GM23338 (cell line): ENCODE results near the gene CHI3L1. TPM values are rescaled to one million over a fixed set of nuclear protein-coding genes. Genes with fewer than 3 reads are reported as not detected.

Source experiments
- ATAC-seq: fragments of 200-7000 bp; cut with Tn5 transposase; 3 replicates; pipeline ENCODE4 v1.9.1; 2020
- DNase-seq: peaks from one replicate; pipeline ENCODE4 v3.0.0-alpha.2; 2015; ENCODE audit warnings: low spot score
- H2AFZ ChIP-seq: fragments of 200-600 bp; sonication (generic); 2 replicates; pipeline ENCODE4 v1.8.0; 2016; ENCODE audit warnings: antibody characterized with exemption, mild to moderate bottlenecking, moderate library complexity
- H3F3A ChIP-seq: fragments of 200-600 bp; sonication (generic); replicated peaks from 2 replicates; pipeline ENCODE4 v1.8.0; 2017; ENCODE audit warnings: antibody characterized with exemption, mixed run types, low read depth
- H3K27ac ChIP-seq: fragments of 200-600 bp; sonication (generic); 2 replicates; pipeline ENCODE4 v1.6.1; 2016; ENCODE audit warnings: low read depth
- H3K27me3 ChIP-seq: fragments of 200-600 bp; sonication (generic); 2 replicates; pipeline ENCODE4 v1.8.0; 2016; ENCODE audit warnings: mild to moderate bottlenecking, mixed run types, moderate library complexity; ENCODE audit not compliant: insufficient read depth
- H3K36me3 ChIP-seq: fragments of 200-600 bp; sonication (generic); 2 replicates; pipeline ENCODE4 v1.8.0; 2016; ENCODE audit warnings: mild to moderate bottlenecking; ENCODE audit not compliant: insufficient read depth
- H3K4me1 ChIP-seq: fragments of 200-600 bp; sonication (generic); 2 replicates; pipeline ENCODE4 v1.8.0; 2016; ENCODE audit warnings: mild to moderate bottlenecking, moderate library complexity; ENCODE audit not compliant: insufficient read depth
- H3K4me2 ChIP-seq: fragments of 200-600 bp; sonication (generic); 2 replicates; pipeline ENCODE4 v1.7.1; 2017; ENCODE audit warnings: mixed run types
- H3K4me3 ChIP-seq: fragments of 200-600 bp; sonication (generic); 2 replicates; pipeline ENCODE4 v1.6.1; 2016; ENCODE audit warnings: mixed run types
- H3K79me2 ChIP-seq: fragments of 200-600 bp; sonication (generic); replicated peaks from 2 replicates; pipeline ENCODE4 v1.8.0; 2017; ENCODE audit warnings: mild to moderate bottlenecking; ENCODE audit not compliant: insufficient read depth
- H3K9me2 ChIP-seq: fragments of 200-600 bp; sonication (generic); 2 replicates; pipeline ENCODE4 v1.8.0; 2017; ENCODE audit not compliant: insufficient read depth
- H4K20me1 ChIP-seq: fragments of 200-600 bp; sonication (generic); replicated peaks from 2 replicates; pipeline ENCODE4 v1.8.0; 2017; ENCODE audit warnings: mild to moderate bottlenecking; ENCODE audit not compliant: insufficient read depth
- H3K27ac Mint-ChIP-seq: 2 replicates; pipeline ENCODE4 v1.8.0; 2020; ENCODE audit warnings: inconsistent platforms, mild to moderate bottlenecking, moderate library complexity, mixed read lengths
- H3K27me3 Mint-ChIP-seq: 3 replicates; pipeline ENCODE4 v1.8.0; 2022; ENCODE audit warnings: low read depth, mild to moderate bottlenecking, moderate library complexity, mixed read lengths, inconsistent platforms; ENCODE audit not compliant: insufficient read depth, poor library complexity
- H3K36me3 Mint-ChIP-seq: 3 replicates; pipeline ENCODE4 v1.8.0; 2021; ENCODE audit warnings: low read depth, mild to moderate bottlenecking, inconsistent platforms, moderate library complexity, mixed read lengths
- H3K4me1 Mint-ChIP-seq: 3 replicates; pipeline ENCODE4 v1.8.0; 2020; ENCODE audit warnings: mild to moderate bottlenecking, inconsistent platforms, mixed read lengths
- H3K4me3 Mint-ChIP-seq: 3 replicates; pipeline ENCODE4 v1.8.0; 2021; ENCODE audit warnings: moderate library complexity, mild to moderate bottlenecking, inconsistent platforms, mixed read lengths
- H3K9me3 Mint-ChIP-seq: 3 replicates; pipeline ENCODE4 v1.8.0; 2020; ENCODE audit warnings: moderate library complexity, mild to moderate bottlenecking, inconsistent platforms, mixed read lengths
- ETS1 ChIP-seq: IDR thresholded peaks from 2 replicates; pipeline ENCODE4 v1.6.1; 2016; ENCODE audit warnings: antibody characterized with exemption
- EZH2 ChIP-seq: fragments of 200-600 bp; sonication (generic); IDR thresholded peaks from one replicate; pipeline ENCODE4 v1.8.0; 2017; ENCODE audit warnings: antibody characterized with exemption, mild to moderate bottlenecking, low read depth; ENCODE audit not compliant: unreplicated experiment
- EZH2phosphoT487 ChIP-seq: fragments of 200-600 bp; sonication (generic); IDR thresholded peaks from one replicate; pipeline ENCODE4 v1.8.1; 2018; ENCODE audit warnings: antibody characterized with exemption; ENCODE audit not compliant: unreplicated experiment
- NANOG ChIP-seq: IDR thresholded peaks from 2 replicates; pipeline ENCODE4 v1.6.1; 2016; ENCODE audit warnings: antibody characterized with exemption, borderline replicate concordance
- STAT1 ChIP-seq: IDR thresholded peaks from one replicate; pipeline ENCODE4 v1.6.1; 2016; ENCODE audit warnings: antibody characterized with exemption; ENCODE audit not compliant: unreplicated experiment
- ZNF114 ChIP-seq: fragments of 250-450 bp; sonication (Bioruptor Pico); IDR thresholded peaks from 2 replicates; pipeline ENCODE4 v1.5.0; 2020; ENCODE audit warnings: mild to moderate bottlenecking, moderate library complexity
- polyA plus RNA-seq: library from polyadenylated mRNA; unstranded; fragments of >200 nt; fragmentation: Nextera tagmentation; extraction: Ambion mirVana; gene quantifications from 2 replicates; pipeline ENCODE4 v1.2.1, GENCODE V29; 2016
- total RNA-seq: library from RNA; depleted of rRNA; stranded (reverse); fragments of >200 nt; shearing (Covaris generic); gene quantifications from 2 replicates; pipeline ENCODE4 v1.2.3, GENCODE V29; 2014
- TF ChIP-seq, protein P1 (sequence below): fragments of 250-450 bp; sonication (Bioruptor Pico); IDR thresholded peaks from 2 replicates; pipeline ENCODE4 v1.5.0; 2020; ENCODE audit warnings: mild to moderate bottlenecking, moderate library complexity

CHI3L1 gene
- total and polyA plus RNA-seq, 2 experiments from 2014 or later, result 0.76 TPM; not detected in 1

GRCh38 chr1:203185585-203185984 is 919 bp downstream of the CHI3L1 start:
- no peak overlapping the region for H3K4me3 ChIP-seq
- no peaks in the 10 kb centered on the region for H3K36me3 Mint-ChIP-seq
- H3K4me1 ChIP-seq, result peaks cover 17% of the 10 kb centered on the region
- no peaks in the 10 kb centered on the region for H4K20me1 ChIP-seq
- H3K27ac Mint-ChIP-seq, result no peak overlapping the region
- no peak overlapping the region for H3K4me2 ChIP-seq
- DNase-seq (no peak), ATAC-seq (no peak)
- H3K36me3 ChIP-seq, result no peaks in the 10 kb centered on the region
- H3K27me3 ChIP-seq, result no peaks in the 10 kb centered on the region
- TF ChIP-seq, protein P1, sequence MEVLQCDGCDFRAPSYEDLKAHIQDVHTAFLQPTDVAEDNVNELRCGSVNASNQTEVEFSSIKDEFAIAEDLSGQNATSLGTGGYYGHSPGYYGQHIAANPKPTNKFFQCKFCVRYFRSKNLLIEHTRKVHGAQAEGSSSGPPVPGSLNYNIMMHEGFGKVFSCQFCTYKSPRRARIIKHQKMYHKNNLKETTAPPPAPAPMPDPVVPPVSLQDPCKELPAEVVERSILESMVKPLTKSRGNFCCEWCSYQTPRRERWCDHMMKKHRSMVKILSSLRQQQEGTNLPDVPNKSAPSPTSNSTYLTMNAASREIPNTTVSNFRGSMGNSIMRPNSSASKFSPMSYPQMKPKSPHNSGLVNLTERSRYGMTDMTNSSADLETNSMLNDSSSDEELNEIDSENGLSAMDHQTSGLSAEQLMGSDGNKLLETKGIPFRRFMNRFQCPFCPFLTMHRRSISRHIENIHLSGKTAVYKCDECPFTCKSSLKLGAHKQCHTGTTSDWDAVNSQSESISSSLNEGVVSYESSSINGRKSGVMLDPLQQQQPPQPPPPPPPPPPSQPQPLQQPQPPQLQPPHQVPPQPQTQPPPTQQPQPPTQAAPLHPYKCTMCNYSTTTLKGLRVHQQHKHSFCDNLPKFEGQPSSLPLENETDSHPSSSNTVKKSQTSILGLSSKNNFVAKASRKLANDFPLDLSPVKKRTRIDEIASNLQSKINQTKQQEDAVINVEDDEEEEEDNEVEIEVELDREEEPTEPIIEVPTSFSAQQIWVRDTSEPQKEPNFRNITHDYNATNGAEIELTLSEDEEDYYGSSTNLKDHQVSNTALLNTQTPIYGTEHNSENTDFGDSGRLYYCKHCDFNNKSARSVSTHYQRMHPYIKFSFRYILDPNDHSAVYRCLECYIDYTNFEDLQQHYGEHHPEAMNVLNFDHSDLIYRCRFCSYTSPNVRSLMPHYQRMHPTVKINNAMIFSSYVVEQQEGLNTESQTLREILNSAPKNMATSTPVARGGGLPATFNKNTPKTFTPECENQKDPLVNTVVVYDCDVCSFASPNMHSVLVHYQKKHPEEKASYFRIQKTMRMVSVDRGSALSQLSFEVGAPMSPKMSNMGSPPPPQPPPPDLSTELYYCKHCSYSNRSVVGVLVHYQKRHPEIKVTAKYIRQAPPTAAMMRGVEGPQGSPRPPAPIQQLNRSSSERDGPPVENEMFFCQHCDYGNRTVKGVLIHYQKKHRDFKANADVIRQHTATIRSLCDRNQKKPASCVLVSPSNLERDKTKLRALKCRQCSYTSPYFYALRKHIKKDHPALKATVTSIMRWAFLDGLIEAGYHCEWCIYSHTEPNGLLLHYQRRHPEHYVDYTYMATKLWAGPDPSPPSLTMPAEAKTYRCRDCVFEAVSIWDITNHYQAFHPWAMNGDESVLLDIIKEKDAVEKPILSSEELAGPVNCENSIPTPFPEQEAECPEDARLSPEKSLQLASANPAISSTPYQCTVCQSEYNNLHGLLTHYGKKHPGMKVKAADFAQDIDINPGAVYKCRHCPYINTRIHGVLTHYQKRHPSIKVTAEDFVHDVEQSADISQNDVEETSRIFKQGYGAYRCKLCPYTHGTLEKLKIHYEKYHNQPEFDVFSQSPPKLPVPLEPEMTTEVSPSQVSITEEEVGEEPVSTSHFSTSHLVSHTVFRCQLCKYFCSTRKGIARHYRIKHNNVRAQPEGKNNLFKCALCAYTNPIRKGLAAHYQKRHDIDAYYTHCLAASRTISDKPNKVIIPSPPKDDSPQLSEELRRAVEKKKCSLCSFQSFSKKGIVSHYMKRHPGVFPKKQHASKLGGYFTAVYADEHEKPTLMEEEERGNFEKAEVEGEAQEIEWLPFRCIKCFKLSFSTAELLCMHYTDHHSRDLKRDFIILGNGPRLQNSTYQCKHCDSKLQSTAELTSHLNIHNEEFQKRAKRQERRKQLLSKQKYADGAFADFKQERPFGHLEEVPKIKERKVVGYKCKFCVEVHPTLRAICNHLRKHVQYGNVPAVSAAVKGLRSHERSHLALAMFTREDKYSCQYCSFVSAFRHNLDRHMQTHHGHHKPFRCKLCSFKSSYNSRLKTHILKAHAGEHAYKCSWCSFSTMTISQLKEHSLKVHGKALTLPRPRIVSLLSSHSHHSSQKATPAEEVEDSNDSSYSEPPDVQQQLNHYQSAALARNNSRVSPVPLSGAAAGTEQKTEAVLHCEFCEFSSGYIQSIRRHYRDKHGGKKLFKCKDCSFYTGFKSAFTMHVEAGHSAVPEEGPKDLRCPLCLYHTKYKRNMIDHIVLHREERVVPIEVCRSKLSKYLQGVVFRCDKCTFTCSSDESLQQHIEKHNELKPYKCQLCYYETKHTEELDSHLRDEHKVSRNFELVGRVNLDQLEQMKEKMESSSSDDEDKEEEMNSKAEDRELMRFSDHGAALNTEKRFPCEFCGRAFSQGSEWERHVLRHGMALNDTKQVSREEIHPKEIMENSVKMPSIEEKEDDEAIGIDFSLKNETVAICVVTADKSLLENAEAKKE (CRISPR knock-in tag), result no peak
- no peak for TF ChIP-seq ZNF114
- no peak for TF ChIP-seq NANOG
- no peak for TF ChIP-seq STAT1
- no peak for TF ChIP-seq EZH2phosphoT487
- TF ChIP-seq ETS1, result no peak
- TF ChIP-seq EZH2, result no peak
- peaks cover 33% of the 10 kb centered on the region for H3K4me1 Mint-ChIP-seq
- H3K79me2 ChIP-seq, result no peaks in the 10 kb centered on the region
- H3K9me3 Mint-ChIP-seq, result no peaks in the 10 kb centered on the region
- no peak overlapping the region for H2AFZ ChIP-seq
- H3F3A ChIP-seq, result no peaks in the 10 kb centered on the region
- H3K9me2 ChIP-seq, result 0 out of 2 replicates have a peak, but pooled peaks cover 5% of the 10 kb centered on the region
- no peak overlapping the region for H3K27ac ChIP-seq
- peaks cover 3% of the 10 kb centered on the region for H3K27me3 Mint-ChIP-seq
- no peak overlapping the region; the same call in 2 of the 3 replicates for H3K4me3 Mint-ChIP-seq
